GM10266 (cell line): ENCODE results near the gene DIAPH2.
"Not testable (repeated sequence)": the region's sequence is repeated elsewhere in the genome, so short reads cannot be mapped to it uniquely, and the experiment has no call there.

Experiments
- DNase-seq: peaks from one replicate; pipeline ENCODE4 v3.0.0; 2012; ENCODE audit errors: extremely low spot score
- TF ChIP-seq, protein P1 (sequence below): IDR thresholded peaks from 2 replicates; pipeline ENCODE4 v1.5.1; 2012; ENCODE audit warnings: mild to moderate bottlenecking, low read depth; ENCODE audit not compliant: control insufficient read depth, insufficient read depth; ENCODE audit errors: missing control alignments

The DIAPH2 gene

DNA sequence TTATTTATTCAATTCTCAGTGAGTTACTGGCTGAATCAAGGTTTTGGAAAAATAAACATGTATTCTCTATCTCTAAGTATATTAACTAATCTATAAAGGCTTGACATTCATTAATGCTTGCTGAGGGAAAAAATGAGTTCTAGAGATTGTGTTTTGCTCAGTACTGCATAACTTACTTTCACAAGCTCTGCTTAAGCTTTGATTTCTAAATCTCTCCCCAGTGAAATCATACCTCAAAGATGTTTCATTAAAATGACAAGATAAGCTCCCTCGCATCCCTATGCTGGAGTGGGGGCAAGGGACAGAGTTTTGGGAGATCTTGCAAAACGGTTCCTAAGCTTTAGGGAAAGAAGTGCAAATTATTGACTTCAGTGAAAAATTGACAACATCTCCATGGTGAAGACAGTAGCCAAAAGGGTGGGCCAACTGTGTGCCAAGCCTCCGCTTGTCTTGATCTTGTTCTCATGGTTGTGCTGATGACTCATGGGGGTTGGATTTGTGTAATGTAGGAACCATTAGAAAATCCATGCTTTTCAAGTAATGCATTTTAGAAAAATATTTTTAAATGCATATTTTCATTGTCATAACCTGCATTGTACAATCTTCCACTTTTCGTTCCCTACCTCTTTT is 720.5 kb downstream of the DIAPH2 start:
- TF ChIP-seq, protein P1, sequence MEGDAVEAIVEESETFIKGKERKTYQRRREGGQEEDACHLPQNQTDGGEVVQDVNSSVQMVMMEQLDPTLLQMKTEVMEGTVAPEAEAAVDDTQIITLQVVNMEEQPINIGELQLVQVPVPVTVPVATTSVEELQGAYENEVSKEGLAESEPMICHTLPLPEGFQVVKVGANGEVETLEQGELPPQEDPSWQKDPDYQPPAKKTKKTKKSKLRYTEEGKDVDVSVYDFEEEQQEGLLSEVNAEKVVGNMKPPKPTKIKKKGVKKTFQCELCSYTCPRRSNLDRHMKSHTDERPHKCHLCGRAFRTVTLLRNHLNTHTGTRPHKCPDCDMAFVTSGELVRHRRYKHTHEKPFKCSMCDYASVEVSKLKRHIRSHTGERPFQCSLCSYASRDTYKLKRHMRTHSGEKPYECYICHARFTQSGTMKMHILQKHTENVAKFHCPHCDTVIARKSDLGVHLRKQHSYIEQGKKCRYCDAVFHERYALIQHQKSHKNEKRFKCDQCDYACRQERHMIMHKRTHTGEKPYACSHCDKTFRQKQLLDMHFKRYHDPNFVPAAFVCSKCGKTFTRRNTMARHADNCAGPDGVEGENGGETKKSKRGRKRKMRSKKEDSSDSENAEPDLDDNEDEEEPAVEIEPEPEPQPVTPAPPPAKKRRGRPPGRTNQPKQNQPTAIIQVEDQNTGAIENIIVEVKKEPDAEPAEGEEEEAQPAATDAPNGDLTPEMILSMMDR, result no peak
- DNase-seq, result no peak

DNA sequence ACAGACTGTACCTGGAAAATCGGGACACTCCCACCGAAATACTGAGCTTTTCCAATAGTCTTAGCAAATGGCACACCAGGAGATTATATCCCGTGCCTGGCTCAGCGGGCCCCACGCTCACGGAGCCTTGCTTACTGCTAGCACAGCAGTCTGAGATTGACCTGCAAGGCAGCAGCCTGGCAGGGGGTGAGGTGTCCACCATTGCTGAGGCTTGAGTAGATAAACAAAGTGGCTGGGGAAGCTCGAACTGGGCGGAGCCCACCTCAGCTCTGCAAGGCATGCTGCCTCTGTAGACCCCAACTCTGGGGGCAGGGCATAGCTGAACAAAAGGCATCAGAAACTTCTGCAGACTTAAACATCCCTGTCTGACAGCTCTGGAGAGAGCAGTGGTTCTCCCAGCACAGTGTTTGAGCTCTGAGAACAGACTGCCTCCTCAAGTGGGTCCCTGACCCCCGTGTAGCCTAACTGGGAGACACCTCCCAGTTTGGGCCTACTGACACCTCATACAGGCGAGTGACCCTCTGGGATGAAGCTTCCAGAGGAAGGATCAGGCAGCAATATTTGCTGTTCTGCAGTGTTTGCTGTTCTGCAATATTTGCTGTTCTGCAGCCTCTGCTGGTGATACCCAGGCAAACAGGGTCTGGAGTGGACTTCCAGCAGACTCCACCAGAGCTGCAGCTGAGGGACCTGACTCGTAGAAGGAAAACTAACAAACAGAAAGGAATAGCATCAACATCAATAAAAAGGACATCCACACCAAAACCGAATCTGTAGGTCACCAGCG is 725.2 kb downstream of the DIAPH2 start:
- not testable (repeated sequence) for DNase-seq

DNA sequence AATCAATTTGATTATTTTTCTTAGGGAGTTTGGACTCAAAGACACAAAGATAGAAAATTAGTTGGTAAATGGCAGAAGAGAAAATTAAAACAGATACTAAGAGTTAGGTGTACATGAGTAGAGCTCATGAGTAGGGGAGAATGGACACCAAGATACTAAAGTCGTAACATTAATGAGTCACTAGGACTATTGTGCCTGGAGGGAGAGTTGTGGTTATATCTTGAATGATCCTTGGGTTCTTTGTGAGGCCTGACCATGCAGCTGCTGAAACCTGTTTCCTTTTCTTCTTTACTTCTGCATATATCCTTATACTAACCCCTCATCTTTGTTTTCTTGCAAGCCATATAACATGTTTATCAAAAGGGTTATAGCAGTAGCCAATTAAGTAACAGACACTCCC is 731.8 kb downstream of the DIAPH2 start:
- no peak for DNase-seq
- TF ChIP-seq, protein P1, result no peak

DNA sequence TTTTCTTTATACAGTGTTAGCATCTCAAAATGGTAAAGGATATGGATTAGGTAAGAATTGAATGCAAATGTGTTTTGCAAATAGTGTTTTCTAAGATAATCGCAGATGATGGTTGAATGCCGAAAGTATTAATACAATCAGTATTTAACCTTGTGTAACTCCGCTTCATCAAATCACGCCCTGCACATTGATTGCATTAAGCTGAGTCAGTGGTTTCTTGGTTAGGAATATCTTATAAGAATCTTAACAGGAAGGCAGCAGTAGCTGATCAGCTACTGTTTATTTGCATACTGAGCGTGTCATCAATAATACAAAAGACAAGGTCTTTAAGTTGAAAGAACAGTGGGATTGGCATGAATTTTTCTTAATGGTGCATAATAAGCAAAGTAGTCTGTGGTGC is 744.5 kb downstream of the DIAPH2 start:
- TF ChIP-seq, protein P1, result no peak
- no peak for DNase-seq

DNA sequence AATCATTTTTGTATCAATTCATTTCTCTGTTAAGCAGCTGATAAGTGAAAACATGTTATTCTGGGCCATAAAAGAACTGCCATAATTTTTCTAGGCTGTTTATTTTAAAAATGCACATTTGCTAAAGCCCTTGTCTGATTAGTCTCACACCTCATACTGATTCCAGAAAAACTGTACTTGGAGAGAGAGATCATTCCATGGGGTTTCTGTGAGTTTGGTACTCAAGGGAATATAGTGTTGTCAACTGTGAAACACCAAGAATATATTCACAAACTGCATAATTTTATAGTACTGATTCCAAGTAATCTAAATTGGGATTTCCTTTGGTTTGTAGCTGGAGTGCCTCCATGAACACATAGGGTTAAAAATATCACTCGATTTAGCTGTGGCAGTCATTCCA is 746.6 kb downstream of the DIAPH2 start:
- no peak for DNase-seq
- TF ChIP-seq, protein P1, result no peak

DNA sequence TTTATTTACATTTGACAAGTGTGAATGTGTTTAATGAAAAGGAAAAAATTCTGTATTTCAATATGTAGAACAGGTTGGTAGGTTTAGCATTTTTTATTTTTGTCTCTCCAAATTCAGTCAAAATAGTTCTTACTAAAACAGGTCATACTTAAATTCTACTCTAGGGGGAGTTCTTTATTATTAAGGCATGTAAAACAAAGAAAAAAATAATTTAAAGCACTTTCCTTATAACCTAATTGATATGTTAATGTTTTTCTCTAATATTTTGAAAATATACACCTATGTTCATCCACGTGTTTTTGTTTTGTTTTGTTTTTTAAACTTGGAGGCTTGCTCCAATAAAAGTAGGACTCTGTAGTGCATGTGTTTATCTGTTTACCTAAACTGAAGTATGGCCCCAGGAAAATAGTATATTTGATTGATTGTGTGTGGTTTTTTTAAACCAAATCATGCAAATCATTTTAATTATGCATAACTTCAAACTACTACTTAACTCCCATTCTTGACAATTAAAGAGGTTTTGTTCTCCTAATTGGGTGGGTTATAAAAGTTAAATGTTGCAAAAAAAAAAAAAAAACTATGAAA is 761.7 kb downstream of the DIAPH2 start:
- DNase-seq, result no peak
- TF ChIP-seq, protein P1, result no peak

DNA sequence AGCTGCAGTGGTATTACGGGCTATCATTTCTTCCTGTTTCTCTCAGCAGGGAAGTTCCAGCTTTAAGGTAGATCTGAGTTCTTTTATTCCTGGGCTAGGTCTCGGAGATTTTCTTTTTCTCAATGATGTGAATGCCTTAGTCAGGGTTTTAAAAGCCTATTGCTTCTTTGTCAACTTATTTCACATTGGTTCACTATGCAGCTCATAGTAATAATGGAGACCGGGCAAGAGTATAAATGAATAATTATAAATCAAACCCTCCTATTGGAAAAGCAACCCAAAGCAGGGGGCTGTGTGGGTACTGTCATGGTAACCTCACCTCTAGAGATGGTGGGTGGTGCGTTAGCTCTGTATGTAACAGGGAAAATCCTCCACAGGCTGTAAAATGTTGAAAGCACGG is 762.7 kb downstream of the DIAPH2 start:
- TF ChIP-seq, protein P1, result no peak

More for the DNA sequence above, 762.7 kb downstream of the DIAPH2 start:
- no peak for DNase-seq
